Tibial nerve (tissue), 4 donors: ENCODE results near the gene TOMM70.

ENCODE experiments used
- EP300 ChIP-seq, 2 donors: sonication (generic); formaldehyde crosslinking; IDR thresholded peaks; one replicate each; pipeline ENCODE4 v1.6.1; 2017; ENCODE audit warnings: antibody characterized with exemption in 2 of 2, mild to moderate bottlenecking in 1 of 2
- POLR2A ChIP-seq, 2 donors: fragments of 450-650 bp; IDR thresholded peaks; one replicate each; pipeline ENCODE4 v1.6.1; 2017; ENCODE audit warnings: antibody characterized with exemption in 2 of 2, mild to moderate bottlenecking in 2 of 2, moderate library complexity in 2 of 2
- TF ChIP-seq, protein P1 (sequence below), 5 experiments: fragments of 200-600 bp in 3 of 5; fragments of 450-650 bp in 2 of 5; sonication (generic) in 3 of 5; IDR thresholded peaks; one replicate each; pipeline ENCODE4 v1.5.1; 2016 to 2019; ENCODE audit warnings: antibody characterized with exemption in 5 of 5, mild to moderate bottlenecking in 3 of 5, moderate library complexity in 2 of 5

DNA sequence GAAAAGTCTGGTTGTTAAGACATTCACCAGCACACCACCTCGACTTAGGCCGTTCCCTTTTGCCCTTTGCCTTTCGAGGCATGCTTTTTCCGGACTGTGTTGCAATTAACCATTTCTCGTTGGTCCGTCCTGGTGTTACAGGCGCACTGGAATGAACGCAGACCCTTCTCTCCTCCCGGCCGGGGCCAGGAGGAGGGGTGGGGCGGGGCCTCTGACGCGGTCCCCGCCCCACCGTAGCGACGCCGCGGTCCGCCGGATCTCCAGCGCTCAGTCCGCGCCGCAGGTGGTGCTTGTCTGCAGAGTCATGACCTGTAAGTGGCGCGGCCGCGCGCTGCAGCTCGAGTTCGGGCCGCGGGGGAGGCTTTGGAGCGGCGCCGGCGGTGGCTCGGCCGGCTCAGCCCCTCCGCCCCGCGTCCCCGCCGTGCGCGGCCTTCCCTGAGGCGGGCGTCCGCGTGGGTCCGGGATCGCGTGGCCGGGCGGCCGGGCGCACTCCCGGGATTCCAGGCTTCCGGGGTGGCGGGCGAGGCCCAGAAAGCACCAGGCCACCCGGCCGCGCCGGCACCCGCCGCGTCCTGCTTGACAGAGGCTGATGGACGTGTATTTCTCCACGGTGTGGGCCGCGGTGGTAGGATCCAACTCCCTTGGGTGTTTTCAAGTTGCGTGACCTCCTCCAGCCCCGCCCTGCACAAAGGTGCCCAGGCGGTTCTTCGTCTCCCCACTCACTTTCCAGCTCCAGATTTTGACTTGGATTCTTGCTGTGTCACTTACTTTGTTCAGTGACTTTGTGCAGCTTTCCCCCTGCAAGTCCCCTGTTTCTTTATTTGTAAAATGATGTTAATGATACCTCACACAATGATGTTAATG is 66.2 kb downstream of the TOMM70 start, which contains the start of gene NIT2:
- TF ChIP-seq POLR2A (IDR thresholded peaks at IDR 0.05) (peak in 1 of 2 donors; percentile 60), EP300 (IDR thresholded peaks at IDR 0.05) (peak in 1 of 2 donors; percentile 46)
- TF ChIP-seq, protein P1, sequence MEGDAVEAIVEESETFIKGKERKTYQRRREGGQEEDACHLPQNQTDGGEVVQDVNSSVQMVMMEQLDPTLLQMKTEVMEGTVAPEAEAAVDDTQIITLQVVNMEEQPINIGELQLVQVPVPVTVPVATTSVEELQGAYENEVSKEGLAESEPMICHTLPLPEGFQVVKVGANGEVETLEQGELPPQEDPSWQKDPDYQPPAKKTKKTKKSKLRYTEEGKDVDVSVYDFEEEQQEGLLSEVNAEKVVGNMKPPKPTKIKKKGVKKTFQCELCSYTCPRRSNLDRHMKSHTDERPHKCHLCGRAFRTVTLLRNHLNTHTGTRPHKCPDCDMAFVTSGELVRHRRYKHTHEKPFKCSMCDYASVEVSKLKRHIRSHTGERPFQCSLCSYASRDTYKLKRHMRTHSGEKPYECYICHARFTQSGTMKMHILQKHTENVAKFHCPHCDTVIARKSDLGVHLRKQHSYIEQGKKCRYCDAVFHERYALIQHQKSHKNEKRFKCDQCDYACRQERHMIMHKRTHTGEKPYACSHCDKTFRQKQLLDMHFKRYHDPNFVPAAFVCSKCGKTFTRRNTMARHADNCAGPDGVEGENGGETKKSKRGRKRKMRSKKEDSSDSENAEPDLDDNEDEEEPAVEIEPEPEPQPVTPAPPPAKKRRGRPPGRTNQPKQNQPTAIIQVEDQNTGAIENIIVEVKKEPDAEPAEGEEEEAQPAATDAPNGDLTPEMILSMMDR (IDR thresholded peaks at IDR 0.05): peak in 1 of 5 experiments; percentile 21
